Inferior parietal cortex (tissue), 1 donor: ENCODE results near the gene ANK3.

Experiments
- DNase-seq: peaks from one replicate; pipeline ENCODE4 v3.0.0-alpha.2; 2016; ENCODE audit errors: extremely low spot score

Gene ANK3

DNA sequence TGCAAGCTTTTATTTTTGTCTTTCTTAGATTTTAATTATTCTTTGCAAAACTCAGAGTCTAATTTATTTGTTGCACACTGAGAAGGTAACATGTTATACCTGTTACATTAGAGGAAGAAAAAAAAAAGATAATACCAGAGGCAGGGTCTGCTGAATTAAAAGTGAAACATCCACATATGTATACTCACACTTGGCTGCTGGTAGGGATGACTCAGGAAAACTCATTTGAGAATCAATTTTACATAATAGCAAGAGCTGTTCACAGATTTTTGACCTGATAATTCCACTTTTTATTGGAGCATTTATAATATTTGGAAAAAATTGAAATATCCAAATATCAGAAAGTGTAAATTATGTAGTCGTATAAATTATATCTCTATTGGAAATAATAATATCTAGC is 405.3 kb downstream of the ANK3 start:
- DNase-seq = no peak

DNA sequence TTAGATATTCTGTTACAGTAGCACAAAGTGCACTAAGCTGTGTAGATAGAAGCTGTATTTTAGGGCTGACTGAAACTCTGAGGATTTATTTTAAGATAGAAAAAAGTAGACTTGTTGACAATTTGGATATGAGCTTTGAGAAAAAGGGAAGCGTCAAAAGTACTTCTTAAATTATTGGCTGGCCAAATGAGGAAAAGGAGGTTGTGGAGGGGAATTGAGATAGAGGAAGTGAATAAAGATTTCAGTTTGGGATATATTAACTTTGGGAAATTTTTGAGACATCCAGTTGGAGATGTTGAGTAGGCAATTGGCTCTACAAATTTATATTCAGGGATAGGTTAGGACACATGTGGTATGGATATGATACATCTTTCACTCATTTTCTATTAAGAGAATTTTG is 409.3 kb downstream of the ANK3 start:
- no peak for DNase-seq

DNA sequence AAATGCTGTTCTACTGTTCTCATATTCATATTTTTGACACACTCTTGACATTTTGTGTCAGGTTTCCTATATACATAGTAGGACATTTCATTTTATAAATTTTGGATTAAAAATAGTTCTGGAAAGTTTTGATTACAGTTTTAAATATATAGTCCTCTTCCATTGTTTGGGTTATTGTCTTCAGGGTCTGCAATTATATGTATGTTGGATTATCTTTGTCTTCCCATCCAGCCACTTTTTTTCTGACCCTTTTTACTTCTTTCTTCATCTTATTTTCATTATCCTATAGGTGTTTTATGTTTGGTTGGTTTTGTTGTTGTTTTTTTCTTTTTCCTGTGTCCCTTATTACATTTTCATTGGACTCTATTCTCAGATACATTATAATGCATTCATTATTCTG is 412.2 kb downstream of the ANK3 start:
- no peak for DNase-seq

DNA sequence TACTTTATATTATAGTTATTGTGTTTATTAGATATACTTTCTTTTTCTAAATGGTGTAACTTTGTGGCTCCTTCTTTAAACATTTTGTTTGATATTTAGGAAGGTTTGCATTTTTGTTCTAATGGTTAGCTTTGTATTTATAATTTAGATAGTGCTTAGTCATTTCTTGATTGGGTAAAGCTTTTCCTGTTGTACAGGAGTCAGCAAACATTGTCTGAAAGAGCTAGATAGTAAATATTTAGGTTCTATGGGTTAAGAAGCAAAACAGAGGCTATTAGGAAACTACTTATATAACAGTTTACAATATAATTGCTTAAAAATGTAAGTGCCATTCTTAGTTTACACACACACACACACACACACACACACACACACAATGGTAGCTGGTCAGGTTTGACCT is 412.8 kb downstream of the ANK3 start:
- no peak for DNase-seq
